ENCODE data around the gene UBE2E2.

Gene UBE2E2

GRCh38 chr3:23189187-23189586 is 13.9 kb upstream of the UBE2E2 start:
- no peak overlapping the region for H3K27ac ChIP-seq (ENCODE audit: low read depth in 2 of 2, low read length in 2 of 2)
- H3K9me3 ChIP-seq (ENCODE audit: control insufficient read depth in 2 of 2, low read length in 2 of 2) = no peaks in the 10 kb centered on the region
- no peak overlapping the region for H3K4me3 ChIP-seq (ENCODE audit: low read length in 2 of 2)
- no peak overlapping the region for H3K9ac ChIP-seq (ENCODE audit: low read depth in 1 of 2, low read length in 2 of 2)
- H3K36me3 ChIP-seq (ENCODE audit: control insufficient read depth in 2 of 2, insufficient read depth in 2 of 2, low read length in 2 of 2) = no peaks in the 10 kb centered on the region
- H3K4me1 ChIP-seq (ENCODE audit: control insufficient read depth in 2 of 2, insufficient read depth in 2 of 2, low read length in 2 of 2) = no peaks in the 10 kb centered on the region
- H3K27me3 ChIP-seq (ENCODE audit: control insufficient read depth in 2 of 2, insufficient read depth in 2 of 2, low read length in 2 of 2) = peaks cover 0 to 5% of the 10 kb centered on the region in 2 donors

GRCh38 chr3:23192816-23193215 is 10.3 kb upstream of the UBE2E2 start:
- no peak overlapping the region for H3K4me3 ChIP-seq (ENCODE audit: low read length in 2 of 2)
- H3K9me3 ChIP-seq (ENCODE audit: control insufficient read depth in 2 of 2, low read length in 2 of 2) = no peaks in the 10 kb centered on the region
- peaks cover 0 to 5% of the 10 kb centered on the region in 2 donors for H3K27me3 ChIP-seq (ENCODE audit: control insufficient read depth in 2 of 2, insufficient read depth in 2 of 2, low read length in 2 of 2)
- no peak overlapping the region for H3K27ac ChIP-seq (ENCODE audit: low read depth in 2 of 2, low read length in 2 of 2)
- no peak overlapping the region for H3K9ac ChIP-seq (ENCODE audit: low read depth in 1 of 2, low read length in 2 of 2)
- no peaks in the 10 kb centered on the region for H3K4me1 ChIP-seq (ENCODE audit: control insufficient read depth in 2 of 2, insufficient read depth in 2 of 2, low read length in 2 of 2)
- H3K36me3 ChIP-seq (ENCODE audit: control insufficient read depth in 2 of 2, insufficient read depth in 2 of 2, low read length in 2 of 2) = no peaks in the 10 kb centered on the region

- Histone ChIP-seq H3K36me3 (ENCODE audit: control insufficient read depth in 2 of 2, insufficient read depth in 2 of 2, low read length in 2 of 2) (no peaks in the 10 kb centered on the region), H3K4me1 (ENCODE audit: control insufficient read depth in 2 of 2, insufficient read depth in 2 of 2, low read length in 2 of 2) (no peaks in the 10 kb centered on the region), H3K9me3 (ENCODE audit: control insufficient read depth in 2 of 2, low read length in 2 of 2) (no peaks in the 10 kb centered on the region), H3K4me3 (ENCODE audit: low read length in 2 of 2) (no peak overlapping the region), H3K9ac (ENCODE audit: low read depth in 1 of 2, low read length in 2 of 2) (no peak overlapping the region), H3K27ac (ENCODE audit: low read depth in 2 of 2, low read length in 2 of 2) (no peak overlapping the region), H3K27me3 (ENCODE audit: control insufficient read depth in 2 of 2, insufficient read depth in 2 of 2, low read length in 2 of 2) (peaks cover 0 to 5% of the 10 kb centered on the region in 2 donors)
Measured at GRCh38 chr3:23193831-23194230, 9.3 kb upstream of the UBE2E2 start.

- Histone ChIP-seq H3K27me3 (ENCODE audit: control insufficient read depth in 2 of 2, insufficient read depth in 2 of 2, low read length in 2 of 2) (peaks cover 0 to 10% of the 10 kb centered on the region in 2 donors), H3K4me3 (ENCODE audit: low read length in 2 of 2) (no peak overlapping the region), H3K4me1 (ENCODE audit: control insufficient read depth in 2 of 2, insufficient read depth in 2 of 2, low read length in 2 of 2) (peaks cover 0 to 7% of the 10 kb centered on the region in 2 donors), H3K9me3 (ENCODE audit: control insufficient read depth in 2 of 2, low read length in 2 of 2) (no peaks in the 10 kb centered on the region), H3K27ac (ENCODE audit: low read depth in 2 of 2, low read length in 2 of 2) (no peak overlapping the region), H3K36me3 (ENCODE audit: control insufficient read depth in 2 of 2, insufficient read depth in 2 of 2, low read length in 2 of 2) (no peaks in the 10 kb centered on the region), H3K9ac (ENCODE audit: low read depth in 1 of 2, low read length in 2 of 2) (no peak overlapping the region)
Measured at GRCh38 chr3:23198801-23199200, 4.3 kb upstream of the UBE2E2 start.

- peaks cover 0 to 16% of the 10 kb centered on the region in 2 donors for H3K27me3 ChIP-seq (ENCODE audit: control insufficient read depth in 2 of 2, insufficient read depth in 2 of 2, low read length in 2 of 2)
- no peaks in the 10 kb centered on the region for H3K36me3 ChIP-seq (ENCODE audit: control insufficient read depth in 2 of 2, insufficient read depth in 2 of 2, low read length in 2 of 2)
- no peak overlapping the region for H3K27ac ChIP-seq (ENCODE audit: low read depth in 2 of 2, low read length in 2 of 2)
- no peaks in the 10 kb centered on the region for H3K9me3 ChIP-seq (ENCODE audit: control insufficient read depth in 2 of 2, low read length in 2 of 2)
- H3K4me3 ChIP-seq (ENCODE audit: low read length in 2 of 2) = no peak overlapping the region
- H3K9ac ChIP-seq (ENCODE audit: low read depth in 1 of 2, low read length in 2 of 2) = no peak overlapping the region
- peaks cover 0 to 11% of the 10 kb centered on the region in 2 donors for H3K4me1 ChIP-seq (ENCODE audit: control insufficient read depth in 2 of 2, insufficient read depth in 2 of 2, low read length in 2 of 2)
Measured at GRCh38 chr3:23199649-23200048, 3.5 kb upstream of the UBE2E2 start.

- H3K9me3 ChIP-seq (ENCODE audit: control insufficient read depth in 2 of 2, low read length in 2 of 2) = no peaks in the 10 kb centered on the region
- H3K36me3 ChIP-seq (ENCODE audit: control insufficient read depth in 2 of 2, insufficient read depth in 2 of 2, low read length in 2 of 2) = no peaks in the 10 kb centered on the region
- no peak overlapping the region for H3K4me3 ChIP-seq (ENCODE audit: low read length in 2 of 2)
- no peak overlapping the region for H3K9ac ChIP-seq (ENCODE audit: low read depth in 1 of 2, low read length in 2 of 2)
- no peak overlapping the region for H3K27ac ChIP-seq (ENCODE audit: low read depth in 2 of 2, low read length in 2 of 2)
- peaks cover 0 to 12% of the 10 kb centered on the region in 2 donors for H3K4me1 ChIP-seq (ENCODE audit: control insufficient read depth in 2 of 2, insufficient read depth in 2 of 2, low read length in 2 of 2)
- peaks cover 2 to 19% of the 10 kb centered on the region in 2 donors for H3K27me3 ChIP-seq (ENCODE audit: control insufficient read depth in 2 of 2, insufficient read depth in 2 of 2, low read length in 2 of 2)
Measured at GRCh38 chr3:23201154-23201838, 1.8 kb upstream of the UBE2E2 start.

GRCh38 chr3:23202203-23202920 is 765 bp upstream of the UBE2E2 start:
- Histone ChIP-seq H3K27me3 (ENCODE audit: control insufficient read depth in 2 of 2, insufficient read depth in 2 of 2, low read length in 2 of 2) (peaks cover 2 to 21% of the 10 kb centered on the region in 2 donors), H3K27ac (ENCODE audit: low read depth in 2 of 2, low read length in 2 of 2) (peak overlapping the region in 1 of 2 donors; percentile 4), H3K9me3 (ENCODE audit: control insufficient read depth in 2 of 2, low read length in 2 of 2) (no peaks in the 10 kb centered on the region), H3K4me3 (ENCODE audit: low read length in 2 of 2) (peak overlapping the region; percentile 79 to 80), H3K9ac (ENCODE audit: low read depth in 1 of 2, low read length in 2 of 2) (peak overlapping the region; percentile 54 to 70), H3K4me1 (ENCODE audit: control insufficient read depth in 2 of 2, insufficient read depth in 2 of 2, low read length in 2 of 2) (peaks cover 0 to 12% of the 10 kb centered on the region in 2 donors), H3K36me3 (ENCODE audit: control insufficient read depth in 2 of 2, insufficient read depth in 2 of 2, low read length in 2 of 2) (no peaks in the 10 kb centered on the region)

- Histone ChIP-seq H3K4me3 (ENCODE audit: low read length in 2 of 2) (peak overlapping the region; percentile 79 to 80), H3K9ac (ENCODE audit: low read depth in 1 of 2, low read length in 2 of 2) (peak overlapping the region; percentile 47 to 77), H3K9me3 (ENCODE audit: control insufficient read depth in 2 of 2, low read length in 2 of 2) (no peaks in the 10 kb centered on the region), H3K4me1 (ENCODE audit: control insufficient read depth in 2 of 2, insufficient read depth in 2 of 2, low read length in 2 of 2) (peaks cover 0 to 12% of the 10 kb centered on the region in 2 donors), H3K27me3 (ENCODE audit: control insufficient read depth in 2 of 2, insufficient read depth in 2 of 2, low read length in 2 of 2) (peaks cover 2 to 21% of the 10 kb centered on the region in 2 donors), H3K36me3 (ENCODE audit: control insufficient read depth in 2 of 2, insufficient read depth in 2 of 2, low read length in 2 of 2) (no peaks in the 10 kb centered on the region), H3K27ac (ENCODE audit: low read depth in 2 of 2, low read length in 2 of 2) (no peak overlapping the region)
Measured at GRCh38 chr3:23203708-23204330, 692 bp downstream of the UBE2E2 start.

GRCh38 chr3:23206366-23206765 is 3.2 kb downstream of the UBE2E2 start:
- H3K27ac ChIP-seq (ENCODE audit: low read depth in 2 of 2, low read length in 2 of 2) = no peak overlapping the region

GRCh38 chr3:23209103-23209502 is 6.0 kb downstream of the UBE2E2 start:
- H3K9me3 ChIP-seq (ENCODE audit: control insufficient read depth in 2 of 2, low read length in 2 of 2) = no peaks in the 10 kb centered on the region
- peaks cover 0 to 4% of the 10 kb centered on the region in 2 donors for H3K4me1 ChIP-seq (ENCODE audit: control insufficient read depth in 2 of 2, insufficient read depth in 2 of 2, low read length in 2 of 2)
- H3K27me3 ChIP-seq (ENCODE audit: control insufficient read depth in 2 of 2, insufficient read depth in 2 of 2, low read length in 2 of 2) = peaks cover 2 to 10% of the 10 kb centered on the region in 2 donors
- H3K36me3 ChIP-seq (ENCODE audit: control insufficient read depth in 2 of 2, insufficient read depth in 2 of 2, low read length in 2 of 2) = no peaks in the 10 kb centered on the region
- no peak overlapping the region for H3K4me3 ChIP-seq (ENCODE audit: low read length in 2 of 2)
- H3K9ac ChIP-seq (ENCODE audit: low read depth in 1 of 2, low read length in 2 of 2) = no peak overlapping the region
- no peak overlapping the region for H3K27ac ChIP-seq (ENCODE audit: low read depth in 2 of 2, low read length in 2 of 2)

More at GRCh38 chr3:23206366-23206765, 3.2 kb downstream of the UBE2E2 start:
- Histone ChIP-seq H3K9me3 (ENCODE audit: control insufficient read depth in 2 of 2, low read length in 2 of 2) (no peaks in the 10 kb centered on the region), H3K9ac (ENCODE audit: low read depth in 1 of 2, low read length in 2 of 2) (no peak overlapping the region), H3K27me3 (ENCODE audit: control insufficient read depth in 2 of 2, insufficient read depth in 2 of 2, low read length in 2 of 2) (peaks cover 2 to 19% of the 10 kb centered on the region in 2 donors), H3K4me3 (ENCODE audit: low read length in 2 of 2) (no peak overlapping the region), H3K4me1 (ENCODE audit: control insufficient read depth in 2 of 2, insufficient read depth in 2 of 2, low read length in 2 of 2) (peaks cover 0 to 12% of the 10 kb centered on the region in 2 donors), H3K36me3 (ENCODE audit: control insufficient read depth in 2 of 2, insufficient read depth in 2 of 2, low read length in 2 of 2) (no peaks in the 10 kb centered on the region)
